ENCODE measurements around the gene NANOS2.
"Not testable (repeated sequence)": the region's sequence is repeated elsewhere in the genome, so short reads cannot be mapped to it uniquely, and the experiment has no call there.

NANOS2 gene

DNA sequence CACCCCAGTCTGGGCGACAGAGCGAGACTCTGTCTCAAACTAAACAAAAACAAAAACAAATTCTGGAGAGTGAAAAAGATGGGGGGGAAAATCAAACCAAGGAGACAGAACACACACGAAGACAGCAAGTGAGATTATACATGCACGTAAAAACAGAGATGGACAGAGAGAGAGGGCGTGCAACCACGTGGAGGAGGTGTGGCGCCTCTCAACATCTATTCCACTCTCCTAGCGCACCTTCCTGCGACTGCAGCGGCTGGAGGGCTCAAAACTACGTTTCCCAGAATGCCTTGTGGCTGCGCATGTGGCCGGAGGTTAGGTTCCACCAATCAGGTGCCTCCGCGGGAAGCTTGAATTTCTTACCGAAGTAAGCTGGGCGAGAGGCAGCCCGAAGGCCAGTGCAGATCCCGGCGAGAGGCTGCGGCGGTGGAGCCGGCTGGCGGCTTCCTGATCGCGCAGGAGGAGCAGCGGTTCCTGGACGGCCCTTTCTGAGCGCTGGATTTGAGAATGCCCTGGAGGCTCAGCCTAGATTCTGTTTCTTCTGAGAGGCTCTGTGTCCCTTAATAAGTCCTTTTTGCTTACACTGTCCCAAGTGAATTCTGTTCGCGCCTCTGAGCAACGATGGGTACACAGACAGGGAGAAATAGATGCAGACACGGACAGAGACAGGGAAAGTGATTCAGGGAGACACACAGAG, 13.1 kb upstream of the NANOS2 start:
- peak; percentile 88 for DNase-seq

DNA sequence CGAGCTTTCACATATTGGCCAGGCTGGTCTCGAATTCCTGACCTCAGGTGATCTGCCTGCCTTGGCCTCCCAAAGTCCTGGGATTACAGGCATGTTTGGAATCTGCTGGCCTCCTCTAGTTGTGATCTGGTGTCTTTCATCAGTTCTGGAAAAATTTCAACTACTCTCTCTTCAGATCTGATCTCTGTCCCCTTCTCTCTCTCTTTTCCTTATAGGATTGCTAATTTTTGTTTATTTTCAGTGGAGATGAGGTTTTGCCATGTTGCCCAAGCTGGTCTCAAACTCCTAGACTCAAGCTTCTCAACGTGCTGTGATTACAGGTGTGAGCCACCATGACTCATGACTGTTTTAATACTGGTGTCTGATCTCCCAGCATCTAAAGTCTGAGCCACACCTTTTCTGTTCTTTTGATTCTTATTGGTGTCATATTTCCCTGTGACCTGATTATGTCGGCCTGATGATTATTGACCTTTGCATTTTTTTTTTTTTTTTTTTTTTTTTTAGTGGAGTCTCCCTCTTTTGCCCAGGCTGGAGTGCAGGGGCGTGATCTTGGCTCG, 10.4 kb upstream of the NANOS2 start:
- no peak for DNase-seq

GRCh38 chr19:45922281-45922680, 7.7 kb upstream of the NANOS2 start:
- no peak for DNase-seq

- DNase-seq: no peak
Measured at GRCh38 chr19:45920458-45920857, 5.9 kb upstream of the NANOS2 start.

GRCh38 chr19:45919678-45920077, 5.1 kb upstream of the NANOS2 start:
- DNase-seq: no peak

DNA sequence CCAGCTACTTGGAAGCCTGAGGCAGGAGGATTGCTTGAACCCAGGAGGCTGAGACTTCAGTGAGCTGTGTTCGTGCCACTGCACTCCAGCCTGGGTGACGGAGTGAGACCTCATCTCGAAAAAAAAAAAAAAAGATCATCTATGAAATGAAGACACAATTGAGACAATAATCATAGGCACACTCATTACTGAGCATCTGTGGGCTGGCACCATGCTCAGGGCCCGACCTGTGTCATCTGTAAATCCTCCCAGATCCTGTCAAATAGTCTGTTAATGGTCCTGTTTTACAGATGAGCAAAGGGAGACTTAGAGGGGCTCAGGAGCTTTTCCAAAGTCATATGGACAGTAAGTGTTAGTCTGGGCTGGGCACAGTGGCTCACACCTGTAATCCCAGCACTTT, 4.1 kb upstream of the NANOS2 start:
- no peak for DNase-seq

DNA sequence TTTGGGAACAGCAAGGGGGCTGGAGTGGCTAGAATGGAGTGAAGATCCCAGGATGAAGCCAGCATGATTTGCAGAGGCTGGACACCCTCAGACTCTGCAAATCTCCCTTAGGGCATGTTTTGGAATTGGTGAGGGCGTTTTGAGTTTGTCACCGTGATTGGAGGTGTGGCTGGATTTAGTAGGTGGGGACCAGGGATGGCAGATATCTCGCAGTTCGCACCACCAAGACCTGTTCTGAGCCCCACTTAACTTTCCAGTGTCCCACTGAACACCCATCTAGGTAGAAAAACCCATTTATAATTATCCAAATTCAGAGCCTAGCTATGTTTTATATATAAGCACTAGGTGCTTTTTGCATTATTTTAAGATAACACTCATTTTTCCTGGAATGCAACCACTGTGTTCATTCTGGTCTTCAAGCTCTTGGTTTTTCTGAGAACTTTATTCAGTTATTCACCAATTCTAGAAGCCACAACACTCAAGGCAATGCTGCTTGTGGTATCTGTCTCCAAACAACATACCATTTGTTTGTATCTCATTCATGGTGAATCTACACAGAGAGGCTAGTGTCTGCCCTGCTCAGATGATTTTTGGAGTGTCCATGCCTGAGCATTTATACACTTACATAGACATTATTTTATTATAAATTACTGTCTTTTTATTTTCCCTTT, 3.0 kb upstream of the NANOS2 start:
- no peak for DNase-seq

DNA sequence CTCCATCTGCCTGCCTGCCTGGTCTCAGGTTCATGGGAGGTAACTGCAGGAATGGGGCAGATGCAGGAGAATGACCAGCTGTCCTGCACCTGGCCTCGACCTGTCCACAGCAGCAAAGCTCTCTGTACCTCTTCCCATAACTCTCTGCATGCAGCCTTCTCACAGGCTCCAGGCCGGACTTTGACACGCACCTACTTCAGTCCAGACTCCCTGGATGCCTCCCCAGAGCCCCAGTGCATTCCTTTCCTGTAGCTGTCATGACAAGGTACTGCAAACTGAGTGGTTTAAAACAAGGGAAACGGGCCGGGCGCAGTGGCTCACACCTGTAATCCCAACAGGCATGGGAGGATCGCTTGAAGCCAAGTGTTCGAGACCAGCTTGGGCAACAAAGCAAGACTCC, 3.3 kb downstream of the NANOS2 start:
- DNase-seq: no peak

GRCh38 chr19:45908956-45909355, 5.6 kb downstream of the NANOS2 start:
- no peak for DNase-seq

DNA sequence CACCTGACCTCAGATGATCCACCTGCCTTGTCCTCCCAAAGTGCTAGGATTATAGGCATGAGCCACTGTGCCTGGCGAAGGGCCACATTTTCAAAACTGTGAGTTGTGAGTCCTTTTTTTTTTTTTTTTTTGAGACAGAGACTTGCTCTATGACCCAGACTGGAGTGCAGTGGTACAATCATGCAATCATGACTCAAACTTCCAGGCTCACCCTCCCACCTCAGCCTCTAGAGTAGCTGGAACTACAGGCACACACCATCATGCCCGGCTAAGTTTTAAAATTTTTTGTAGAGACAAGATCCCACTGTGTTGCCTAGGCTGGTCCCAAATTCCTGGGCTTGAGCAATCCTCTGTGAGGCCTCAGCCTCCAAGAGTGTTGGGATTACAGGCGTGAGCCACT, 8.4 kb downstream of the NANOS2 start:
- DNase-seq: no peak

DNA sequence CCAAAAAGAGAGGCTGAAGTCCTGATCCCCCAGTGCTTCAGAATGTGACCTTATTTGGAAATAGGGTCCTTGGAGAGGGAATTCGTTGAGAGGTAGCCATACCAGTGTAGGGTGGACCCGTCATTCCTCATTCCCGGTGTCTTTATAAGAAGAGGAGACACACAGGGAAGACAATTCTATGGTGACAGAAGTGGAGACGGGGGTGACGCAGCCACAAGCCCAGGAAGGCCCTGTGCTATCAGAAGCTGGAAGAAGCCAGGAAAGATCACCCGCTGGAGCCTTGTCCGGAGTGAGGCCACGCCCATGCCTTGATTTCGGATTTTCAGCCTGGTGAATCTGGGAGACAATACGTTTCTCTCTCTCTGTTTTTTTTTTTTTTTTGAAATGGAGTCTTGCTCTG, 9.6 kb downstream of the NANOS2 start:
- no peak for DNase-seq

- DNase-seq: peak; percentile 95
Measured at GRCh38 chr19:45902651-45903625, 11.6 kb downstream of the NANOS2 start.

DNA sequence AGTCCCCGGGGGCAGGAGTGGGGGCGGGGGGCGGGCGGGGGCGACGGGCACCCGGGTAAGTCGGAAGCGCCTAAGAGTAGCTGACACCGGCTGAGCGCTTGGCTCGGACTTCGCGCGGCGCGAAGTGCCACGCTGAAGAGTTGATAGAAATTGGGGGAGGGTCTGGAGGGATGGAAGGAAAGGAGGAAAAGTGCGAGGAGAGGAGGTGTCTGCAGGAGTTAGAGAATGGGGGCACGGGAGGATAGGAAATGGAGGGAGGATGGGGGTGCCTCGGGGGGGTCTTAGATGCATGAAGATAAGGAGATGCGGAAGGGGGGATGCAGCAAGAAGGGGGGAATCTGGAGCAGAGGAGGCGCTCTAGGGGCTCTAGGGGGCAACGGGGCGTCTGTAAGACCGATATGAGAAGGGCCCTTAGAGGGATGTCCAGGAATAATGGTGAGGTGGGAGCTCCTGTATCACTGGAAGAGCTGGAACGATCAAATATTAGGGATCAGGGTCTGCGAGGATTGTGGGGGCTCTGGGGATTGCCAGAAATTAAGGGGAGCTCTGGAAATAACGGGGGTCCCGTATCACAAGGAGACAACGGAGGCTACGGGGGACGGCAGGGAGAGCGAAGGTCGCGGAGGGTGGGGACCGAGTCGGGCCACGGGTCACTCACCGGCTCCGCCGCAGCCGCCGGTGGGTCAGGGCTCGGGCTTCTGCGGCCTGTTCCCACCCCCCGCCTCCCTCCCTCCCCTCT, 12.5 kb downstream of the NANOS2 start, which contains the start of gene MYPOP:
MYPOP (minus strand) TSS at position 702 of the 739 bp plus-strand sequence. CDS start 840 bp downstream, outside the sequence.
- DNase-seq: no peak

- peak; percentile 18 for DNase-seq
Measured at GRCh38 chr19:45901432-45901911, 13.1 kb downstream of the NANOS2 start.

DNA sequence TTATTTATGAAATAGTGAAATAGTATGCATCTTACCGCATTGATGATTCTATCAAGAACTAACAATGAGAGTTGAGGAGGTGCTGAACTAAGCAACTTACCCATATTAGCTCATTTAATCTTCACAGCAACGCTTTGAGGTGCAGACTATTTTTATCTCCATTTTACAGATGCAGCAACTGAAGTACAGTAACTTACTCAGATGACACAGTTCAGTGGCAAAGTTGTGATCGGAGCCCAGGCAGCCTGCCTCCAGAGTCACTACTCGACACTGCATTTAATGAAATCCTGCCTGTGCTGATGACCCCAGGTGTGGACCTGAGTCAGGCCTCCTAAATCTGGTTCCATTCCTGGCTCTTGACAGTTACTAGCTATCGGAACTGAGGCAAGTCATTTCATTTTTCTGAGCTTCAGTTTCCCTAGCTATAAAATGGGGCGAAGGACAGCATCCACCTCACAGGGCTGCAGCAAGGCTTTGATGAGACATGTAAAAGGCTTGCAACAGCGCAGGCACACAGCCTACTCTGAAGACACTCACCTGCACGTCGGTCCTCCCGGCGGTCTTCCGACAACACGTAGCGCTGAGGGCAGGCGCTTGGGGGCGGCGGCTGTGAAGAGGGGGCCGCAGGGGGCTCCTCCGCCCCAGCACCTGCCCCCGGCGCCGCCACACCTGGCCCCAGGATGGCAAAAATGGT, 13.7 kb downstream of the NANOS2 start:
- DNase-seq: no peak

GRCh38 chr19:45899919-45900589, 14.5 kb downstream of the NANOS2 start:
- DNase-seq: no peak

DNA sequence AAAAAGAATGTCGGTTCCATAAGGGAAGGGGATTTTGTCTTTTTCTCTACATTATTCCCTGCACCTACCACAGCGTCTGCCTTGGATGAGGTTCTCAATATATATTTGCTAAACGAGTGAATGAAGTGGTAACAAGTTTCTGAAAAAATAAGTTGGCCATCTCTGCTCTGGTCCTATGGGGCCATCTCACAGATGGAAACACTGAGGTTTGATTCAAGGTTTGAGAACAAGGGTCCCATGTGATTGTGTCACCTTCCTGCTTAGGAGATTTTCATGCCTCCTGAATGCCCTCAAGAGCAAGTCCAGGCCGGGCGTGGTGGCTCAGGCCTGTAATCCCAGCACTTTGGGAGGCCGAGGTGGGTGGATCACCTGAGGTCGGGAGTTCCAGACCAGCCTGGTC, 15.3 kb downstream of the NANOS2 start:
- DNase-seq: no peak

DNA sequence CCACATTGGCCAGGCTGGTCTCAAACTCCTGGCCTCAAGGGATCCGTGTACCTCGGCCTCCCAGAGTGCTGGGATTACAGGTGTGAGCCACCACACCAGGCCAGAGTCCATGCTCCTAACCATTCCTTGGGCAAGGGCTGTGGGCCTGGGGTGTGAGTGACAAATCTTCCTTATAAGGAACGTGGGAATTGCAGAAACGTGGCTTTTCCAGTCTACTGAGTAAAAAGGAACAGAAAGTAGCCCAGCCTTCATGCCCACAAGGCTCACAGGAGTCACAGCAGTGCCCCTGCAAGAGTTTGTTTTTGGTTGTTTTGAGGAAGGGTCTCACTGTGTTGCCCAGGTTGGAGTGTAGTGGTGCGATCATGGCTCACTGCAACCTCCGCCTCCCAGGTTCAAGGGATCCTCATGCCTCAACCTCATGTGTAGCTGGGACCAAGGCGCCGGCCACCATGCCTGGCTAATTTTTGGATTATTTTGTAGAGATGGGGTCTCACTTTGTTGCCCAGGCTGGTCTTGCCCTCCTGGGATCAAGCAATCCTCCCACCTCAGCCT, 17.2 kb downstream of the NANOS2 start:
- no peak for DNase-seq

- DNase-seq: not testable (repeated sequence)
Measured at GRCh38 chr19:45895983-45896599, 18.5 kb downstream of the NANOS2 start.

GRCh38 chr19:45895519-45895972, 19.0 kb downstream of the NANOS2 start:
- no peak for DNase-seq

Measured in fibroblast of skin of back (primary cell).